HG03139 (cell line): ENCODE measurements around the gene SMARCA2.

Experiments
- ATAC-seq: cut with Tn5 transposase; IDR thresholded peaks from one replicate; pipeline ENCODE4 v1.9.1; 2021; ENCODE audit not compliant: unreplicated experiment

The SMARCA2 gene

GRCh38 chr9:2039294-2040180 is 24.4 kb downstream of the SMARCA2 start:
- ATAC-seq = no peak

- no peak for ATAC-seq
Observed at GRCh38 chr9:2040828-2041227, 25.7 kb downstream of the SMARCA2 start.

GRCh38 chr9:2041736-2042135 is 26.6 kb downstream of the SMARCA2 start:
- no peak for ATAC-seq

GRCh38 chr9:2043243-2043642 is 28.1 kb downstream of the SMARCA2 start:
- no peak for ATAC-seq

- no peak for ATAC-seq
Observed at GRCh38 chr9:2043881-2044462, 28.8 kb downstream of the SMARCA2 start.

GRCh38 chr9:2047144-2047671 is 32.1 kb downstream of the SMARCA2 start:
- no peak for ATAC-seq

- no peak for ATAC-seq
Observed at GRCh38 chr9:2047916-2048315, 32.8 kb downstream of the SMARCA2 start.

- no peak for ATAC-seq
Observed at GRCh38 chr9:2050236-2050635, 35.1 kb downstream of the SMARCA2 start.

GRCh38 chr9:2053883-2054845 is 39.0 kb downstream of the SMARCA2 start:
- peak; percentile 97 for ATAC-seq

GRCh38 chr9:2055203-2055658 is 40.1 kb downstream of the SMARCA2 start:
- ATAC-seq = no peak

GRCh38 chr9:2059274-2059929 is 44.3 kb downstream of the SMARCA2 start:
- no peak for ATAC-seq

- ATAC-seq = no peak
Observed at GRCh38 chr9:2060424-2060823, 45.3 kb downstream of the SMARCA2 start.

- no peak for ATAC-seq
Observed at GRCh38 chr9:2065704-2066103, 50.6 kb downstream of the SMARCA2 start.

GRCh38 chr9:2066312-2067273 is 51.4 kb downstream of the SMARCA2 start:
- ATAC-seq = no peak

GRCh38 chr9:2072752-2073405 is 57.7 kb downstream of the SMARCA2 start:
- ATAC-seq = no peak

- no peak for ATAC-seq
Observed at GRCh38 chr9:2082772-2083171, 67.6 kb downstream of the SMARCA2 start.

GRCh38 chr9:2083479-2083878 is 68.3 kb downstream of the SMARCA2 start:
- no peak for ATAC-seq

GRCh38 chr9:2085716-2086115 is 70.6 kb downstream of the SMARCA2 start:
- no peak for ATAC-seq

GRCh38 chr9:2086116-2086515 is 71.0 kb downstream of the SMARCA2 start:
- ATAC-seq = no peak
